ENCODE data around the gene ZNF362.

Gene ZNF362

DNA sequence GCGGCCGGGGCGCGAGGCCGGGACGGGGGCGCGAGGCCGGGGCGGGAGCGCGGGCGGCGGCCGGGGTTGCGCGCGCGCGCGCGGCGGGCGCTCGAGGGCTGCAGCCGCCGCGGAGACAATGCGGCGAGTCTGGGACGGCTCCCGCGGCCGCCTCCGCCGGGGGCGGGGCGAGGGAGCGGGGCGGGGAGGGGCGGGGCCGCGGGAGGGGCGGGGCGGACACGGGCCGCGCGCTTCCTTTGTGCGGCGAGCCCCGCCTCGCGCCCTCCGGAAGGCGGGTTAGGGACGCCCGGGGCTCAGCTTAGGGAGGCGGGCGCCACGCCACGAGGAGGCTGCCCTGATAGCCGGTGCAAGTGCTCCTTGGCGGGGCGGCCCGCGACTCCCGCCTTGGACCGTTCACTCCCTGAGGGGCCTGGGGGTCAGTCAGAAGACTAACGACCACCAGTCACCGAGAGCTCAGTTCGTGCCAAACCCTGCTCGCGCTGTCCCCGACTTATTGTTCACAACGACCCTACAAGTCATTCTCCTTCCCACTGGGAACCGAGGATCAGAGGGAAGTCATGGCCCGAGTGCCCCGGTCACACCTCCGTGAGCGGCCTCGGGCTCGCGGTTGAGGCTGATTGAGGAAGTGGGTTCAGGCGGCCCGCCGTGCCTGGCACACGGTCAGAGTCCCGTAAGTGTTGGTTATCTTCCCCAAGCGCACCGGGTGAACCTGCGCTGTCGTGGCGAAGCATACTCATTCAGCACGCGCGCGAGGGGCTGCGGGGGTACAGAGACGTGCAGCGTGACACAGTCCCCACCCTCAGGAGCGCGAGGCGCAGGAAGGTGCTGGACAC is 93.7 kb downstream of the ZNF362 start:
- peak; percentile 85 for DNase-seq
